HepG2 (cell line): Measurements from ENCODE around the gene CRYBA1. TPM values are rescaled to one million over a fixed set of nuclear protein-coding genes. Genes with fewer than 3 reads are reported as not detected.
A peak's percentile ranks its signal among the peaks of the same experiment; 100 is the strongest.

Experiments
- ATAC-seq: fragments of 200-7000 bp; cut with Tn5 transposase; 3 replicates; pipeline ENCODE4 v1.9.1; 2020; ENCODE audit warnings: mild to moderate bottlenecking, moderate library complexity
- BruUV-seq: library from RNA; stranded (reverse); fragments of 400-500 nt; replicated peaks from 2 replicates; lab custom pipeline; 2021; lab: Mats Ljungman, UMichigan
- CTCF ChIA-PET: fragments of 300-600 bp; formaldehyde crosslinking; extraction: SDS; loops from one replicate; lab custom pipeline; 2021; ENCODE audit warnings: low total read pairs, inconsistent platforms, low intra/inter-chr PET ratio; lab: Yijun Ruan, JAX
- POLR2A ChIA-PET: fragments of 350-600 bp; sonication (Branson Sonifier 250); formaldehyde crosslinking; loops from one replicate; lab custom pipeline; 2020; ENCODE audit warnings: antibody characterized with exemption, inconsistent platforms; lab: Yijun Ruan, JAX
- DNase-seq: peaks from one replicate; pipeline ENCODE4 v3.0.0-alpha.2; 2015; ENCODE audit warnings: low spot score
- FAIRE-seq: peaks from 3 replicates; lab custom pipeline; 2011; peaks lifted over from hg19 to GRCh38; lab: Jason Lieb, UNC
- H2AFZ ChIP-seq: one replicate; pipeline ENCODE4 v1.6.1; 2011; ENCODE audit warnings: low read length, inconsistent platforms
- H3K27ac ChIP-seq: fragments of 300-600 bp; 3 replicates; pipeline ENCODE4 v1.8.0; 2011; ENCODE audit warnings: mixed run types, mild to moderate bottlenecking, mixed read lengths, low read length, inconsistent platforms; ENCODE audit not compliant: insufficient read depth; ENCODE audit errors: extremely low read length
- H3K27me3 ChIP-seq, 2 experiments: fragments of 200-600 bp in 1 of 2; 2 replicates in 1 of 2; 3 replicates in 1 of 2; pipeline versions ENCODE4 v1.6.0 to v1.8.0; 2011; ENCODE audit warnings: low read length in 2 of 2, mild to moderate bottlenecking in 2 of 2, moderate library complexity in 2 of 2, inconsistent platforms in 1 of 2; ENCODE audit not compliant: insufficient read depth in 2 of 2, control insufficient read depth in 1 of 2
- H3K36me3 ChIP-seq, 2 experiments: fragments of 200-600 bp in 1 of 2; replicated peaks in 1 of 2; 2 replicates in 1 of 2; 3 replicates in 1 of 2; pipeline versions ENCODE4 v1.5.1 to v1.8.0; 2011; ENCODE audit warnings: low read length in 2 of 2, inconsistent platforms in 1 of 2; ENCODE audit not compliant: insufficient read depth in 2 of 2, control insufficient read depth in 1 of 2
- H3K4me1 ChIP-seq: 2 replicates; pipeline ENCODE4 v1.5.1; 2012; ENCODE audit warnings: low read length, inconsistent platforms; ENCODE audit not compliant: insufficient read depth
- H3K4me2 ChIP-seq: 2 replicates; pipeline ENCODE4 v1.6.0; 2011; ENCODE audit warnings: low read depth, low read length, inconsistent platforms
- H3K4me3 ChIP-seq, 3 experiments: fragments of 200-600 bp in 1 of 3; sonication (generic), shearing (Covaris generic) in 1 of 3; replicated peaks in 1 of 3; 2 replicates each; pipeline ENCODE4 v1.5.1; 2011 to 2016; ENCODE audit warnings: low read length in 3 of 3, inconsistent platforms in 2 of 3, low read depth in 2 of 3, mild to moderate bottlenecking in 2 of 3, control low read depth in 1 of 3, mixed read lengths in 1 of 3; ENCODE audit not compliant: insufficient read depth in 1 of 3
- H3K79me2 ChIP-seq: one replicate; pipeline ENCODE4 v1.6.1; 2011; ENCODE audit warnings: low read length, inconsistent platforms; ENCODE audit not compliant: insufficient read depth
- H3K9ac ChIP-seq: 2 replicates; pipeline ENCODE4 v1.6.0; 2011; ENCODE audit warnings: mild to moderate bottlenecking, low read depth, low read length, inconsistent platforms; ENCODE audit not compliant: insufficient read depth
- H3K9me3 ChIP-seq: 2 replicates; pipeline ENCODE4 v1.5.1; 2012; ENCODE audit warnings: mild to moderate bottlenecking, low read length
- H4K20me1 ChIP-seq: 2 replicates; pipeline ENCODE4 v1.6.0; 2011; ENCODE audit warnings: inconsistent platforms, mild to moderate bottlenecking, low read length, moderate library complexity; ENCODE audit not compliant: insufficient read depth
- GFI1 ChIP-seq: sonication (generic); formaldehyde crosslinking; IDR thresholded peaks from 2 replicates; pipeline ENCODE4 v1.5.0; 2020; ENCODE audit warnings: missing genetic modification reagents, mild to moderate bottlenecking, borderline replicate concordance
- RXRA ChIP-seq: sonication (generic); formaldehyde crosslinking; IDR thresholded peaks from 2 replicates; pipeline ENCODE4 v1.5.1; 2020; ENCODE audit warnings: missing genetic modification reagents
- ZNF710 ChIP-seq: sonication (generic); formaldehyde crosslinking; IDR thresholded peaks from 2 replicates; pipeline ENCODE4 v1.5.0; 2020; ENCODE audit warnings: mild to moderate bottlenecking, missing genetic modification reagents, borderline replicate concordance
- WGBS: methylation state at CpG from one replicate; pipeline ENCODE4 v1.1.6; 2017; ENCODE audit warnings: low lambda C conversion rate; 5-methylcytosine and 5-hydroxymethylcytosine counted together
- in situ Hi-C: cut with HindIII; loops from 2 replicates; pipeline ENCODE4 v1.10.0; 2017; ENCODE audit warnings: low pct_unique_long_range_greater_than_20kb; ENCODE audit not compliant: extremely low pct_ligation_motif_present
- intact Hi-C: fragments of 100-400 bp; cut with micrococcal nuclease; formaldehyde crosslinking; loops from one replicate; pipeline ENCODE4 v1.10.0; 2022; ENCODE audit not compliant: unreplicated experiment
- polyA plus RNA-seq, 8 experiments: library from polyadenylated mRNA; depleted of rRNA in 3 of 8; stranded (reverse) in 7 of 8; unstranded in 1 of 8; fragments of >200 nt; fragmentation: Illumina TruSeq in 4 of 8; extraction: Trizol in 4 of 8; gene quantifications; 2 replicates each; pipeline versions ENCODE4 v1.2.1 to v1.2.3, GENCODE V29; 2011 to 2016; ENCODE audit warnings: low read depth in 4 of 8, missing spikeins in 1 of 8, mixed read lengths in 1 of 8; ENCODE audit not compliant: insufficient read depth in 1 of 8
- total RNA-seq, 5 experiments: library from RNA; depleted of rRNA; stranded (reverse); fragments of >200 nt; fragmentation: Illumina TruSeq; extraction: Trizol; gene quantifications; 2 replicates each; pipeline ENCODE4 v1.2.3, GENCODE V29; 2016; ENCODE audit warnings: low read depth in 1 of 5

CRYBA1 gene
- total and polyA plus RNA-seq, 2 of the 13 experiments (the other 11 are each of a cell fraction or from before 2014, with no cell fraction given) = not detected

- Histone ChIP-seq H3K4me1 (peaks cover 11% of the 10 kb centered on the region), H3K79me2 (no peaks in the 10 kb centered on the region), H3K27me3 (peaks cover 1 to 8% of the 10 kb centered on the region in 2 experiments; a peak in 3 of 5 replicates), H3K9me3 (no peaks in the 10 kb centered on the region), H3K4me3 (no peak overlapping the region), H3K36me3 (no peaks in the 10 kb centered on the region), H3K27ac (no peak overlapping the region), H3K4me2 (no peak overlapping the region; the same call in 1 of the 2 replicates), H3K9ac (no peak overlapping the region), H2AFZ (no peak overlapping the region), H4K20me1 (no peaks in the 10 kb centered on the region)
- POLR2A ChIA-PET = interaction anchor here (0.5 to 0.9 kb wide), 2 partner anchors 23 to 32 kb away, joined by 3 to 4 read pairs; partner anchors contain the start of gene MYO18A
- ATAC-seq = no peak; the same call in 2 of the 3 replicates
- TF ChIP-seq GFI1 (CRISPR knock-in tag) = peak; percentile 40; the same call in 1 of the 2 replicates
- TF ChIP-seq ZNF710 (CRISPR knock-in tag) = no peak
- TF ChIP-seq RXRA = no peak
- intact Hi-C loops (no loop called here), in situ Hi-C loops (no loop called here)
- no peak for FAIRE-seq
- CTCF ChIA-PET = no interaction called here
- no TSS peak for BruUV-seq
- WGBS = 19% methylated on average over 5 of the region's 5 CpGs
- peak; percentile 20 for DNase-seq
Observed at GRCh38 chr17:29212681-29213121, 34.0 kb upstream of the CRYBA1 start.
